Measurements from ENCODE around the gene CLMP.

Gene CLMP

DNA sequence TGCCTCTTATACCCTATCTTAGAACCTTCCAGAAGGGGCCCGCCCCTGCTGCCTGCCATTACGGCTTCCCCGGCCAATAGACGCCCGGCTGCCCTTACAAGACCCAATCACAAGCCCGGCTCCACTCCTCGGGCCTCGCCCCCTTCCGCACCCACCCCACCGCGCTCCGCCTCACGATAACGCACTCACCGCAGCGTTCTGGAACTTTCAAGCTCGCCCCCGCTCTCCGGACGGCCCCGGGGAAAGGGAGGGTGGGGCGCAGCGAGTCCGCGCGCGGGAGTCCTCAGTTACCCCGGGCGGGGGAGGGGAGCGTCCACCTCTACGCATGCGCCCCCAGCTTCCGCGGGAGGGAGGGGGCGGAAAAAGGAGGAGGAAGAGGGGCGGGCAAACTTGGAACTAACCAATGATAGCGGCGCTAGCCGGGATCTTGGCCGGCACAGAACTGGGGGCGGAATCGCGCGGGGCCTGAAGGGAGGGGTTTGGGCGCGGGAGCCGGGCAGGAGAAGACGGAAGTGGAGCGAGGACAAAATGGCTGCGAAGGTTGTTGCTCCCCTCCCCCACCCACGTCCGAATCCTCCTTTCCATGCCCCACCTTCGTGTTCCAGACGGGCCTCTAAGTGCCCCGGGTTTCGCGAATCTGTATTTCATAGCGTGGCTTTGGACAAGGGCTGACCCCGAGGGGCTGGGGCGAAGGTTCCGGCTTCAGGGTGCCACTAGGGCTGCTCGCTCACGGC lies 132.7 kb downstream of the CLMP start:
- H3K23ac ChIP-seq (ENCODE audit: low read depth, low read length, poor library complexity): peak overlapping the region; percentile 97
- H3K14ac ChIP-seq (ENCODE audit: low read length): peak overlapping the region; percentile 61
- no peak overlapping the region for H2BK12ac ChIP-seq (ENCODE audit: low read length)
- H3K4me1 ChIP-seq (ENCODE audit: control insufficient read depth in 2 of 2, insufficient read depth in 1 of 2, low read depth in 1 of 2, low read length in 2 of 2): peaks cover 3 to 24% of the 10 kb centered on the region in 2 donors
- peak; percentile 97 for DNase-seq (ENCODE audit: low spot score)
- peak overlapping the region; percentile 96 for H2AK5ac ChIP-seq (ENCODE audit: low read depth, low read length)
- H2BK5ac ChIP-seq (ENCODE audit: low read length): peak overlapping the region; percentile 99
- H2BK15ac ChIP-seq (ENCODE audit: low read length): peak overlapping the region; percentile 86
- no peak overlapping the region for H2BK120ac ChIP-seq (ENCODE audit: low read depth, low read length)
- H3K27ac ChIP-seq (replicated peaks; ENCODE audit: low read length): peak overlapping the region; percentile 98
- no peaks in the 10 kb centered on the region for H3K79me1 ChIP-seq (ENCODE audit: low read depth, low read length)
- no peaks in the 10 kb centered on the region for H3K9me3 ChIP-seq (replicated peaks in 1 of 2; ENCODE audit: control insufficient read depth in 2 of 2, insufficient read depth in 1 of 2, low read depth in 1 of 2, low read length in 2 of 2)
- peak overlapping the region; percentile 93 for H4K91ac ChIP-seq (ENCODE audit: low read depth, low read length, poor library complexity)
- peak overlapping the region; percentile 94 for H3K9ac ChIP-seq (ENCODE audit: low read depth, low read length, poor library complexity)
- peak overlapping the region; percentile 59 for H3K4me2 ChIP-seq (ENCODE audit: insufficient read depth, low read length, poor library complexity, severe bottlenecking)
- peak overlapping the region; percentile 52 for H4K8ac ChIP-seq (ENCODE audit: low read depth, low read length)
- no peaks in the 10 kb centered on the region for H3K27me3 ChIP-seq (ENCODE audit: control insufficient read depth in 3 of 3, insufficient read depth in 3 of 3, low read depth in 1 of 3, low read length in 3 of 3)
- no CpG with 5 or more reads among the region's 63 CpGs for WGBS, 2 donors (ENCODE audit: extremely low coverage in 2 of 2, insufficient read length in 2 of 2, insufficient replicate concordance in 1 of 2)
- peaks cover 28 to 44% of the 10 kb centered on the region in 2 donors for H3K36me3 ChIP-seq (replicated peaks in 1 of 2; ENCODE audit: control insufficient read depth in 2 of 2, insufficient read depth in 2 of 2, low read length in 2 of 2)
- H2AFZ ChIP-seq (ENCODE audit: low read length): peak overlapping the region; percentile 79
- H3K18ac ChIP-seq (ENCODE audit: low read length): peak overlapping the region; percentile 99
- H3K4me3 ChIP-seq (ENCODE audit: low read length in 2 of 2): peak overlapping the region; percentile 95 to 98
- peak overlapping the region; percentile 99 for H3K4ac ChIP-seq (ENCODE audit: low read length)

GRCh38 chr11:123061403-123062157 lies 133.5 kb downstream of the CLMP start, which contains the start of gene HSPA8:
Gene HSPA8, minus strand, starts transcription at chr11:123062136. Its CDS starts 812 bp downstream, at chr11:123061324.
- Histone ChIP-seq H3K79me1 (ENCODE audit: low read depth, low read length) (no peaks in the 10 kb centered on the region), H3K4me2 (ENCODE audit: insufficient read depth, low read length, poor library complexity, severe bottlenecking) (peak within 1 kb of the TSS; percentile 71), H3K9me3 (replicated peaks in 1 of 2; ENCODE audit: control insufficient read depth in 2 of 2, insufficient read depth in 1 of 2, low read depth in 1 of 2, low read length in 2 of 2) (no peaks in the 10 kb centered on the region), H2BK120ac (ENCODE audit: low read depth, low read length) (peak within 1 kb of the TSS; percentile 82), H3K14ac (ENCODE audit: low read length) (peak within 1 kb of the TSS; percentile 72), H2AFZ (ENCODE audit: low read length) (peak within 1 kb of the TSS; percentile 79), H3K27me3 (ENCODE audit: control insufficient read depth in 3 of 3, insufficient read depth in 3 of 3, low read depth in 1 of 3, low read length in 3 of 3) (no peaks in the 10 kb centered on the region), H3K4me3 (ENCODE audit: low read length in 2 of 2) (peak within 1 kb of the TSS; percentile 95 to 98), H4K8ac (ENCODE audit: low read depth, low read length) (peak within 1 kb of the TSS; percentile 52), H3K18ac (ENCODE audit: low read length) (peak within 1 kb of the TSS; percentile 99), H2BK12ac (ENCODE audit: low read length) (no peak within 1 kb of the TSS), H3K4ac (ENCODE audit: low read length) (peak within 1 kb of the TSS; percentile 99), H3K9ac (ENCODE audit: low read depth, low read length, poor library complexity) (peak within 1 kb of the TSS; percentile 94), H3K23ac (ENCODE audit: low read depth, low read length, poor library complexity) (peak within 1 kb of the TSS; percentile 97), H2BK15ac (ENCODE audit: low read length) (peak within 1 kb of the TSS; percentile 86), H2BK5ac (ENCODE audit: low read length) (peak within 1 kb of the TSS; percentile 99), H3K4me1 (ENCODE audit: control insufficient read depth in 2 of 2, insufficient read depth in 1 of 2, low read depth in 1 of 2, low read length in 2 of 2) (peaks cover 3 to 24% of the 10 kb centered on the region in 2 donors), H4K91ac (ENCODE audit: low read depth, low read length, poor library complexity) (peak within 1 kb of the TSS; percentile 93), H3K27ac (replicated peaks; ENCODE audit: low read length) (peak within 1 kb of the TSS; percentile 98), H3K36me3 (replicated peaks in 1 of 2; ENCODE audit: control insufficient read depth in 2 of 2, insufficient read depth in 2 of 2, low read length in 2 of 2) (peaks cover 35 to 51% of the 10 kb centered on the region in 2 donors), H2AK5ac (ENCODE audit: low read depth, low read length) (peak within 1 kb of the TSS; percentile 96)
- no CpG with 5 or more reads among the region's 45 CpGs for WGBS, 2 donors (ENCODE audit: extremely low coverage in 2 of 2, insufficient read length in 2 of 2, insufficient replicate concordance in 1 of 2)
- DNase-seq (ENCODE audit: low spot score): peak; percentile 17

GRCh38 chr11:123060277-123061000 lies 134.6 kb downstream of the CLMP start:
- Histone ChIP-seq H3K9ac (ENCODE audit: low read depth, low read length, poor library complexity) (no peak overlapping the region), H3K4ac (ENCODE audit: low read length) (no peak overlapping the region), H3K9me3 (replicated peaks in 1 of 2; ENCODE audit: control insufficient read depth in 2 of 2, insufficient read depth in 1 of 2, low read depth in 1 of 2, low read length in 2 of 2) (no peaks in the 10 kb centered on the region), H3K27me3 (ENCODE audit: control insufficient read depth in 3 of 3, insufficient read depth in 3 of 3, low read depth in 1 of 3, low read length in 3 of 3) (no peaks in the 10 kb centered on the region), H2BK15ac (ENCODE audit: low read length) (no peak overlapping the region), H3K27ac (replicated peaks; ENCODE audit: low read length) (no peak overlapping the region), H2AK5ac (ENCODE audit: low read depth, low read length) (no peak overlapping the region), H3K23ac (ENCODE audit: low read depth, low read length, poor library complexity) (no peak overlapping the region), H3K36me3 (replicated peaks in 1 of 2; ENCODE audit: control insufficient read depth in 2 of 2, insufficient read depth in 2 of 2, low read length in 2 of 2) (peaks cover 42 to 60% of the 10 kb centered on the region in 2 donors), H4K8ac (ENCODE audit: low read depth, low read length) (no peak overlapping the region), H2BK5ac (ENCODE audit: low read length) (no peak overlapping the region), H3K79me1 (ENCODE audit: low read depth, low read length) (no peaks in the 10 kb centered on the region), H3K14ac (ENCODE audit: low read length) (no peak overlapping the region), H3K18ac (ENCODE audit: low read length) (no peak overlapping the region), H2AFZ (ENCODE audit: low read length) (no peak overlapping the region), H2BK12ac (ENCODE audit: low read length) (no peak overlapping the region), H2BK120ac (ENCODE audit: low read depth, low read length) (no peak overlapping the region), H3K4me2 (ENCODE audit: insufficient read depth, low read length, poor library complexity, severe bottlenecking) (peak overlapping the region; percentile 71), H3K4me1 (ENCODE audit: control insufficient read depth in 2 of 2, insufficient read depth in 1 of 2, low read depth in 1 of 2, low read length in 2 of 2) (peaks cover 3 to 24% of the 10 kb centered on the region in 2 donors), H4K91ac (ENCODE audit: low read depth, low read length, poor library complexity) (no peak overlapping the region), H3K4me3 (ENCODE audit: low read length in 2 of 2) (peak overlapping the region; percentile 65 to 98)
- WGBS, 2 donors (ENCODE audit: extremely low coverage in 2 of 2, insufficient read length in 2 of 2, insufficient replicate concordance in 1 of 2): no CpG with 5 or more reads among the region's 8 CpGs
- DNase-seq (ENCODE audit: low spot score): no peak

Data from neuronal stem cell (in vitro differentiated cells).